ENCODE data around the gene CTDSPL. TPM values are rescaled to one million over a fixed set of nuclear protein-coding genes. Genes with fewer than 3 reads are reported as not detected.

The CTDSPL gene
- total and polyA plus RNA-seq, 10 of the 15 experiments (the other 5 are each of a cell fraction or from before 2014, with no cell fraction given), result 0.05 to 0.51 (median 0.18) TPM; not detected in 6

GRCh38 chr3:37974121-37975083 lies 112.7 kb downstream of the CTDSPL start (continued):
- TF ChIP-seq EZH2 (IDR thresholded peaks at IDR 0.05; ENCODE audit: borderline replicate concordance, control insufficient read depth, low read depth, low read length), result no peak
- no peak for TF ChIP-seq SMARCA5 (IDR thresholded peaks at IDR 0.05)

DNA sequence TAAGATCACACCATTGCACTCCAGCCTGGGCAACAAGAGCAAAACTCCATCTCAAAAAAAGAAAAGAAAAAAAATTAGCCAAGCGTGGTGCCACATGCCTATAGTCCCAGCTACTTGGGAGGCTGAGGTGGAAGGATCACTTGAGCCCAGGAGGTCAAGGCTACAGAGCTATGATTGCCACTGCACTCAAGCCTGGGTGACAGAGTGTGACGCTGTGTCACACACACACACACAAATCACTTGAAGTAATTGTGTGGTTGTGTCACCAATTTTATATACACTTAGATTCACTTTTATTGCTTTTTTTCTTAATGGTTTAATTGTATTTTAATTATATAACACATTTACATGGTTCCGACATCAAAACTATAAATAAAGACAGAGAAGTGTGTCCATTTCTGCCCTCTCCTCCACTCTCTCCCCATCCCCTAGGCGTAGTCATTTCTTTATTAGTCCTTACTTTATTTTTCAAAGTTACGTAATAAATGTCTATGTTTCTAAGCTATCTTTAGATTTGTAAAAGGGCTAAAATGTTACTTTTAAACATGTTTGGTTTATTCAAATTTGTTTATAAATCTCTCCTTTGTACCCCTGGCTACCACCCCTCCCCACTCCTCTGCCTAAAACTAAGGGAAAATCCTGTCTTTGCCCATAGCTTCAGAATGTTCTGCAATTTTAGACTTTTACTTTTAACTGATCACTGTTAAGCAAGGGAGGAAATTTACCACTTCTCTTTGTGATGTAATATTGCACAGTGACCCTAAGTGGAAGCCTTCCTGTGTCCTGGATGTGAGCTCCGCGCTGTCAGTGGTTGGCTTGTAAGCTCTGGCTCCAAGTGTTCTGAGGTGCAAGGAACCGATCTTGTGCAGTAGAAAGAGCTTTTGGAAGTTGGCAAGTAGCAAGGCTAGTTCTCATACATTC lies 118.1 kb downstream of the CTDSPL start:
- Histone ChIP-seq H3K4me2 (ENCODE audit: control insufficient read depth, insufficient read depth) (no peak overlapping the region), H3K79me2 (ENCODE audit: control insufficient read depth, insufficient read depth, low read length) (no peaks in the 10 kb centered on the region), H4K20me1 (ENCODE audit: control insufficient read depth, insufficient read depth) (no peaks in the 10 kb centered on the region), H3K4me3 (no peak overlapping the region), H2AFZ (ENCODE audit: control insufficient read depth, low read depth, low read length) (no peak overlapping the region), H3K4me1 (ENCODE audit: control insufficient read depth, insufficient read depth, low read length) (no peaks in the 10 kb centered on the region), H3K27ac (ENCODE audit: control insufficient read depth, insufficient read depth) (no peak overlapping the region), H3K9ac (ENCODE audit: control insufficient read depth, insufficient read depth, low read length) (no peak overlapping the region), H3K27me3 (replicated peaks in 1 of 2; ENCODE audit: control insufficient read depth in 2 of 2, insufficient read depth in 2 of 2, low read length in 1 of 2) (no peaks in the 10 kb centered on the region; a peak in 2 of 4 replicates), H3K36me3 (ENCODE audit: control insufficient read depth in 2 of 2, insufficient read depth in 2 of 2, low read length in 1 of 2) (no peaks in the 10 kb centered on the region), H3K9me3 (replicated peaks; ENCODE audit: control insufficient read depth, insufficient read depth, low read length) (no peaks in the 10 kb centered on the region)
- no peak for DNase-seq (ENCODE audit: low read depth, low spot score)
- FAIRE-seq, result no peak
- 53% methylated on average over 8 of the region's 8 CpGs for WGBS (ENCODE audit: insufficient coverage, insufficient replicate concordance, low lambda C conversion rate, missing lambda C conversion rate)
- ChIA-PET POLR2A (no interaction called here), CTCF (interaction anchor here (0.8 to 5.4 kb wide), 8 partner anchors 9 to 500 kb away, joined by 3 to 38 read pairs (median 4); no protein-coding TSS in a partner anchor), SMC1A (ENCODE audit: uncharacterized antibody, unreplicated experiment) (interaction anchor here (0.6 to 1.1 kb wide), 2 partner anchors 13 to 17 kb away, joined by 3 read pairs; no protein-coding TSS in a partner anchor), RAD21 (ENCODE audit: unreplicated experiment) (no interaction called here)
- intact Hi-C loops (cut with micrococcal nuclease; ENCODE audit: unreplicated experiment), result loop anchor here (10.0 kb wide), 1 partner anchor 315 kb away; no protein-coding TSS in a partner anchor
- ATAC-seq, result no peak
- BruUV-seq (replicated peaks), result no TSS peak
- in situ Hi-C loops (cut with MboI), result no loop called here
- TF ChIP-seq CUX1 (IDR thresholded peaks at IDR 0.05; ENCODE audit: insufficient replicate concordance, low read depth, low read length) (no peak), EGR1 (IDR thresholded peaks at IDR 0.05; ENCODE audit: borderline replicate concordance in 1 of 2, low read depth in 2 of 2, low read length in 2 of 2) (no peak), NFYB (IDR thresholded peaks at IDR 0.05; ENCODE audit: insufficient read depth, low read depth, low read length) (no peak), KLF5 (IDR thresholded peaks at IDR 0.05; ENCODE audit: partially characterized antibody) (no peak), HDAC2 (IDR thresholded peaks at IDR 0.05) (no peak), POU2F2 (IDR thresholded peaks at IDR 0.05; ENCODE audit: borderline replicate concordance, low read depth, low read length) (no peak), RBBP5 (conservative IDR thresholded peaks at IDR 0.05) (no peak)
- TF ChIP-seq, protein P1, sequence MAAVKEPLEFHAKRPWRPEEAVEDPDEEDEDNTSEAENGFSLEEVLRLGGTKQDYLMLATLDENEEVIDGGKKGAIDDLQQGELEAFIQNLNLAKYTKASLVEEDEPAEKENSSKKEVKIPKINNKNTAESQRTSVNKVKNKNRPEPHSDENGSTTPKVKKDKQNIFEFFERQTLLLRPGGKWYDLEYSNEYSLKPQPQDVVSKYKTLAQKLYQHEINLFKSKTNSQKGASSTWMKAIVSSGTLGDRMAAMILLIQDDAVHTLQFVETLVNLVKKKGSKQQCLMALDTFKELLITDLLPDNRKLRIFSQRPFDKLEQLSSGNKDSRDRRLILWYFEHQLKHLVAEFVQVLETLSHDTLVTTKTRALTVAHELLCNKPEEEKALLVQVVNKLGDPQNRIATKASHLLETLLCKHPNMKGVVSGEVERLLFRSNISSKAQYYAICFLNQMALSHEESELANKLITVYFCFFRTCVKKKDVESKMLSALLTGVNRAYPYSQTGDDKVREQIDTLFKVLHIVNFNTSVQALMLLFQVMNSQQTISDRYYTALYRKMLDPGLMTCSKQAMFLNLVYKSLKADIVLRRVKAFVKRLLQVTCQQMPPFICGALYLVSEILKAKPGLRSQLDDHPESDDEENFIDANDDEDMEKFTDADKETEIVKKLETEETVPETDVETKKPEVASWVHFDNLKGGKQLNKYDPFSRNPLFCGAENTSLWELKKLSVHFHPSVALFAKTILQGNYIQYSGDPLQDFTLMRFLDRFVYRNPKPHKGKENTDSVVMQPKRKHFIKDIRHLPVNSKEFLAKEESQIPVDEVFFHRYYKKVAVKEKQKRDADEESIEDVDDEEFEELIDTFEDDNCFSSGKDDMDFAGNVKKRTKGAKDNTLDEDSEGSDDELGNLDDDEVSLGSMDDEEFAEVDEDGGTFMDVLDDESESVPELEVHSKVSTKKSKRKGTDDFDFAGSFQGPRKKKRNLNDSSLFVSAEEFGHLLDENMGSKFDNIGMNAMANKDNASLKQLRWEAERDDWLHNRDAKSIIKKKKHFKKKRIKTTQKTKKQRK (IDR thresholded peaks at IDR 0.05; ENCODE audit: low read depth, low read length), result no peak

All from GM12878 (cell line).